A549 (cell line): ENCODE results near the gene CACNA1E. TPM values are rescaled to one million over a fixed set of nuclear protein-coding genes. Genes with fewer than 3 reads are reported as not detected.

Experiments
- ATAC-seq, 2 experiments: fragments of 200-7000 bp in 1 of 2; fragments of >200 bp in 1 of 2; cut with Nextera tagmentation in 1 of 2; cut with Tn5 transposase in 1 of 2; 3 replicates each; pipeline versions ENCODE4 v1.8.0 to v1.9.1; 2018 to 2020; ENCODE audit warnings: mild to moderate bottlenecking in 1 of 2, moderate library complexity in 1 of 2
- CTCF ChIA-PET: fragments of 300-600 bp; sonication (Branson Sonifier 250); formaldehyde crosslinking; extraction: SDS; loops from one replicate; lab custom pipeline; 2021; ENCODE audit warnings: antibody characterized with exemption, inconsistent platforms; lab: Yijun Ruan, JAX
- POLR2A ChIA-PET: fragments of 350-600 bp; formaldehyde crosslinking; extraction: SDS; loops from one replicate; lab custom pipeline; 2021; ENCODE audit warnings: antibody characterized with exemption, inconsistent platforms; lab: Yijun Ruan, JAX
- DNase-seq, 2 experiments: peaks; one replicate each; pipeline versions ENCODE4 v3.0.0 to v3.0.0-alpha.2; 2011 to 2016; ENCODE audit warnings: low read depth in 1 of 2, low spot score in 1 of 2
- FAIRE-seq: peaks from 2 replicates; lab custom pipeline; 2011; peaks lifted over from hg19 to GRCh38; lab: Jason Lieb, UNC
- H3K27ac ChIP-seq, 2 experiments: fragments of >200 bp; sonication (Bioruptor Twin); formaldehyde crosslinking; 3 replicates each; pipeline ENCODE4 v1.5.1; 2016 to 2017
- H3K4me1 ChIP-seq: fragments of >200 bp; sonication (Bioruptor Twin); formaldehyde crosslinking; 3 replicates; pipeline ENCODE4 v1.6.1; 2016
- H3K4me2 ChIP-seq: fragments of >200 bp; sonication (Bioruptor Twin); formaldehyde crosslinking; 3 replicates; pipeline ENCODE4 v1.6.1; 2016
- H3K4me3 ChIP-seq: fragments of >200 bp; sonication (Bioruptor Twin); formaldehyde crosslinking; 3 replicates; pipeline ENCODE4 v1.5.1; 2016
- H3K9me3 ChIP-seq: fragments of >200 bp; sonication (Bioruptor Twin); formaldehyde crosslinking; 3 replicates; pipeline ENCODE4 v1.6.1; 2016
- ATOH8 ChIP-seq: fragments of 250-450 bp; sonication (Bioruptor Pico); IDR thresholded peaks from 2 replicates; pipeline ENCODE4 v1.5.0; 2020; ENCODE audit warnings: low read depth, mild to moderate bottlenecking, moderate library complexity
- BHLHE40 ChIP-seq: IDR thresholded peaks from 2 replicates; pipeline ENCODE4 v1.6.1; 2012; ENCODE audit warnings: low read depth, low read length, inconsistent platforms
- CBX8 ChIP-seq: fragments of 200-600 bp; sonication (generic); IDR thresholded peaks from 2 replicates; pipeline ENCODE4 v1.6.1; 2016
- CHD4 ChIP-seq: fragments of 200-600 bp; sonication (generic); IDR thresholded peaks from 2 replicates; pipeline ENCODE4 v1.6.1; 2016; ENCODE audit warnings: antibody characterized with exemption, mild to moderate bottlenecking, borderline replicate concordance
- CTCF ChIP-seq: fragments of >200 bp; sonication (Bioruptor Twin); formaldehyde crosslinking; IDR thresholded peaks from 3 replicates; pipeline ENCODE4 v1.5.1; 2016
- E2F6 ChIP-seq: IDR thresholded peaks from 2 replicates; pipeline ENCODE4 v1.6.1; 2012; ENCODE audit warnings: low read depth, borderline replicate concordance
- EHF ChIP-seq: fragments of 250-450 bp; sonication (Bioruptor Pico); IDR thresholded peaks from 2 replicates; pipeline ENCODE4 v1.5.0; 2020; ENCODE audit warnings: mild to moderate bottlenecking
- FOSL2 ChIP-seq, 2 experiments: fragments of 450-650 bp in 1 of 2; fragments of >200 bp in 1 of 2; sonication (Bioruptor Twin) in 1 of 2; formaldehyde crosslinking; IDR thresholded peaks; 2 replicates each; pipeline versions ENCODE4 v1.5.0 to v1.6.1; 2016 to 2020; ENCODE audit warnings: mild to moderate bottlenecking in 1 of 2, moderate library complexity in 1 of 2
- HDAC2 ChIP-seq: fragments of 200-600 bp; sonication (generic); IDR thresholded peaks from 2 replicates; pipeline ENCODE4 v1.6.1; 2016
- HES2 ChIP-seq: fragments of >200 bp; sonication (Bioruptor Twin); formaldehyde crosslinking; IDR thresholded peaks from 2 replicates; pipeline ENCODE4 v1.6.1; 2016
- HEYL ChIP-seq: fragments of 250-450 bp; sonication (Bioruptor Pico); IDR thresholded peaks from 2 replicates; pipeline ENCODE4 v1.8.0; 2021; ENCODE audit warnings: mild to moderate bottlenecking, moderate library complexity
- HOXA7 ChIP-seq: fragments of 250-450 bp; sonication (Bioruptor Pico); IDR thresholded peaks from 2 replicates; pipeline ENCODE4 v1.5.0; 2020; ENCODE audit warnings: mild to moderate bottlenecking, moderate library complexity
- JUN ChIP-seq, 2 experiments: fragments of >200 bp; sonication (Bioruptor Twin); formaldehyde crosslinking; IDR thresholded peaks; 2 replicates in 1 of 2; 3 replicates in 1 of 2; pipeline ENCODE4 v1.6.1; 2016 to 2017
- KDM1A ChIP-seq: fragments of 200-600 bp; sonication (generic); IDR thresholded peaks from 2 replicates; pipeline ENCODE4 v1.6.1; 2016; ENCODE audit warnings: low read depth, mild to moderate bottlenecking
- KDM5A ChIP-seq: fragments of 200-600 bp; sonication (generic); IDR thresholded peaks from 2 replicates; pipeline ENCODE4 v1.6.1; 2016; ENCODE audit warnings: antibody characterized with exemption, mild to moderate bottlenecking
- MAFK ChIP-seq: fragments of 450-650 bp; IDR thresholded peaks from 2 replicates; pipeline ENCODE4 v1.6.1; 2014; ENCODE audit not compliant: partially characterized antibody
- RCOR1 ChIP-seq: fragments of 150-350 bp; IDR thresholded peaks from 2 replicates; pipeline ENCODE4 v1.6.1; 2014; ENCODE audit warnings: antibody characterized with exemption, low read length, low read depth
- REST ChIP-seq: fragments of 200-600 bp; sonication (generic); IDR thresholded peaks from 2 replicates; pipeline ENCODE4 v1.6.1; 2016; ENCODE audit warnings: antibody characterized with exemption, mild to moderate bottlenecking, moderate library complexity
- RFX5 ChIP-seq: fragments of 450-650 bp; IDR thresholded peaks from 2 replicates; pipeline ENCODE4 v1.7.1; 2014; ENCODE audit warnings: antibody characterized with exemption, mild to moderate bottlenecking, moderate library complexity
- TFCP2L1 ChIP-seq: fragments of 250-450 bp; sonication (Bioruptor Pico); IDR thresholded peaks from 2 replicates; pipeline ENCODE4 v1.5.0; 2021; ENCODE audit warnings: mild to moderate bottlenecking
- ZFP36 ChIP-seq: fragments of 450-650 bp; IDR thresholded peaks from 2 replicates; pipeline ENCODE4 v1.6.1; 2014; ENCODE audit warnings: borderline replicate concordance; ENCODE audit not compliant: partially characterized antibody
- ZSCAN20 ChIP-seq: fragments of 250-450 bp; sonication (Bioruptor Pico); IDR thresholded peaks from 2 replicates; pipeline ENCODE4 v1.8.0; 2022; ENCODE audit warnings: mild to moderate bottlenecking, moderate library complexity
- WGBS: methylation state at CpG from one replicate; pipeline ENCODE4 v1.1.6; 2017; ENCODE audit errors: missing lambda C conversion rate; 5-methylcytosine and 5-hydroxymethylcytosine counted together
- polyA plus RNA-seq, 4 experiments: library from polyadenylated mRNA; depleted of rRNA in 3 of 4; stranded (reverse); fragments of >200 nt; fragmentation: RNase III in 1 of 4; extraction: RNeasy Plus Mini Kit Qiagen cat#74134 plus additional on column Dnase treatment in 1 of 4; gene quantifications; 2 replicates in 3 of 4; 3 replicates in 1 of 4; pipeline ENCODE4 v1.2.3, GENCODE V29; 2011 to 2017

The CACNA1E gene
- polyA plus RNA-seq, 2 of the 4 experiments (the other 2 are of a cell fraction), result 0.01 TPM; not detected in 1

GRCh38 chr1:181701891-181702290 lies 218.6 kb downstream of the CACNA1E start:
- ATAC-seq, result no peak
- TF ChIP-seq ZSCAN20 (CRISPR knock-in tag) (no peak), KDM5A (no peak), CTCF (no peak), EHF (CRISPR knock-in tag) (no peak), CHD4 (no peak), E2F6 (no peak), RCOR1 (no peak), ATOH8 (no peak), ZFP36 (no peak), REST (no peak), TFCP2L1 (CRISPR knock-in tag) (no peak), MAFK (no peak), HEYL (CRISPR knock-in tag) (no peak)
- Histone ChIP-seq H3K4me3 (no peak overlapping the region), H3K4me1 (no peaks in the 10 kb centered on the region), H3K4me2 (no peak overlapping the region), H3K9me3 (no peaks in the 10 kb centered on the region), H3K27ac (no peak overlapping the region)
- ChIA-PET POLR2A (no interaction called here), CTCF (no interaction called here)
- FAIRE-seq, result no peak
- DNase-seq, result no peak
- WGBS, result 0% methylated on average over 1 of the region's 1 CpG

- no peak for ATAC-seq
- CTCF ChIA-PET, result no interaction called here
Observed at GRCh38 chr1:181704546-181704945, 221.2 kb downstream of the CACNA1E start.

GRCh38 chr1:181711820-181712219 lies 228.5 kb downstream of the CACNA1E start:
- Histone ChIP-seq H3K4me3 (no peak overlapping the region), H3K4me1 (no peaks in the 10 kb centered on the region), H3K27ac (no peak overlapping the region), H3K4me2 (no peak overlapping the region), H3K9me3 (no peaks in the 10 kb centered on the region)
- 0% methylated on average over 4 of the region's 4 CpGs for WGBS
- no peak for TF ChIP-seq REST
- no peak for TF ChIP-seq KDM1A
- no peak for TF ChIP-seq JUN (IDR thresholded peaks at IDR 0.05)
- no peak for TF ChIP-seq EHF (CRISPR knock-in tag)
- TF ChIP-seq ZFP36, result no peak
- no peak for TF ChIP-seq HDAC2
- TF ChIP-seq HES2, result no peak
- no peak for TF ChIP-seq RFX5
- no peak for TF ChIP-seq CBX8
- no peak for TF ChIP-seq FOSL2 (IDR thresholded peaks at IDR 0.05)
- no peak for TF ChIP-seq FOSL2 (CRISPR knock-in tag; IDR thresholded peaks at IDR 0.05)
- DNase-seq, result no peak
- no peak for ATAC-seq
- CTCF ChIA-PET, result no interaction called here
- POLR2A ChIA-PET, result no interaction called here
- no peak for FAIRE-seq

More at GRCh38 chr1:181704546-181704945, 221.2 kb downstream of the CACNA1E start:
- POLR2A ChIA-PET, result no interaction called here
- Histone ChIP-seq H3K4me1 (no peaks in the 10 kb centered on the region), H3K4me2 (no peak overlapping the region), H3K9me3 (no peaks in the 10 kb centered on the region), H3K27ac (no peak overlapping the region), H3K4me3 (no peak overlapping the region)
- DNase-seq, result no peak
- 3% methylated on average over 8 of the region's 8 CpGs for WGBS
- no peak for FAIRE-seq
- TF ChIP-seq HOXA7 (no peak), BHLHE40 (no peak)
